Measurements from ENCODE around the gene PLCXD3.

Gene PLCXD3

DNA sequence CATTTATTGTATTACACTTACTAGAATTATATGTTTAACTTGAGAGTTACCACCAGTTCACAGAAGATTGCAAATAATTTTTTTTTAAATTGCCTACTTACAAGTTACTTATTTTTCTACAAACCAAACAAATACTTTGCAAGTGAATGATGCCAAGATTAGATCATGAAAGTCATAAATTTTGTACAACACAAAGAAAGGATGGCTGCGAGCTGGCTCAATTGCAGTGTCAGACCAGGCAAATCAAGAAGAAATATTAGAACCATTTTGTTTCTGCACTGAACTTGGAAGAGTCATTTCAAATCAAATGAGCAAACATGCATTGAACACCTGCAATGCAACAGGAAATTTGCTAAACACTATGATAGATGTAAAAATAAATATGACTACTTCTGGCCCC, 97.3 kb downstream of the PLCXD3 start:
- DNase-seq (ENCODE audit: low spot score) = no peak

DNA sequence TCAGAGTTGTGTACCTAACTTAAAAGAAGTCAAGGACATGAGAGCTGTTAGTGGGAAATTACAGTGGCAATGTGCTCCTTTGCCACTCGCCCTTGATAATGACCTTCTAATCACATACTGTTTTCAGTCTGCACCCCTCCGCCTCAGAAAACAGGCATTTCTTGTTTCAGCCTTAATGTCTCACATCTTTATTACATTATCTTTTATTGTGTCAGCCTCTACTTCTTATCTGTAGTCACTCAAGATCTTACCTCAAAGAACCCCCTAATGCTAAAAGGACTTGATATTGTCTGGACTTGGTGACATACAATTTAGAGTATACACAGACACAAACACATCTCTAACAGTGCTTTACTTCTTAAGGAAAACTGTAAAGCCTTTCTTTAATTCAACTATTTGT, 97.9 kb downstream of the PLCXD3 start:
- no peak for DNase-seq (ENCODE audit: low spot score)

DNA sequence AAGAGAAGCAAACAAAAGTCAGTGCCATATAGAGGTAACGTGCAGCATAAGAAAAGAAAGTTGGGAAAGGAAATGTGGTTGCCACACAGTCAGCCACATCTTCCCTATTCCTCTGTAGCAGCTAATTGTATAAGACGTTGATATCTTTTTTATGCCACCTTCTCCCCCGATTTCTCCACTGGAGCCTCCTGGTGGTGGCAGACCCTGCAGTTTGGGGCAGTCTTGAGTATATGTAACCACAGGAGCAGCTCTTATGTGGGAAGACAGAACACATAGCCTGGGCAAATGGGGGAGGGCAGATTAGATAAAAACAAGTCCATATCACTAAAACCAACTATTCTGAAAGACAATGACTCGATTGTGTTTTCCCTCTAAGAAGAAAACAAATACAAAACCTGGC, 99.7 kb downstream of the PLCXD3 start:
- DNase-seq (ENCODE audit: low spot score) = no peak

DNA sequence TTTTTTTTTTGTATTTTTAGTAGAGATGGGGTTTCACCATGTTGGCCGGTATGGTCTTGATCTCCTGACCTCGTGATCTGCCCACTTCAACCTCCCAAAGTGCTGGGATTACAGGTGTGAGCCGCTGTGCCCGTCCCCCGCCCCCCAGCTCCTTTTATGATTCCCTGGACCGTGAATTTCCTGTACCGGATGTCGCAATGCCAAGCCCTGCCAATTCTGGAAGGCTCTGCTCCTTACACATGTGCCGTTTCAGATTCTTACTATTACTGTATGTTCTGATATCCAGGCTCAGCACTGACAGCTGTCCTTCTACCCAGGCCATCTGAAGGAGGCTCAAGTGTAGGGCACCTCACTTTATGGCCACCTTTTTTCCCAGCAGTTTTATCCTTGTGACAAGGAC, 100.1 kb downstream of the PLCXD3 start:
- DNase-seq (ENCODE audit: low spot score) = no peak

DNA sequence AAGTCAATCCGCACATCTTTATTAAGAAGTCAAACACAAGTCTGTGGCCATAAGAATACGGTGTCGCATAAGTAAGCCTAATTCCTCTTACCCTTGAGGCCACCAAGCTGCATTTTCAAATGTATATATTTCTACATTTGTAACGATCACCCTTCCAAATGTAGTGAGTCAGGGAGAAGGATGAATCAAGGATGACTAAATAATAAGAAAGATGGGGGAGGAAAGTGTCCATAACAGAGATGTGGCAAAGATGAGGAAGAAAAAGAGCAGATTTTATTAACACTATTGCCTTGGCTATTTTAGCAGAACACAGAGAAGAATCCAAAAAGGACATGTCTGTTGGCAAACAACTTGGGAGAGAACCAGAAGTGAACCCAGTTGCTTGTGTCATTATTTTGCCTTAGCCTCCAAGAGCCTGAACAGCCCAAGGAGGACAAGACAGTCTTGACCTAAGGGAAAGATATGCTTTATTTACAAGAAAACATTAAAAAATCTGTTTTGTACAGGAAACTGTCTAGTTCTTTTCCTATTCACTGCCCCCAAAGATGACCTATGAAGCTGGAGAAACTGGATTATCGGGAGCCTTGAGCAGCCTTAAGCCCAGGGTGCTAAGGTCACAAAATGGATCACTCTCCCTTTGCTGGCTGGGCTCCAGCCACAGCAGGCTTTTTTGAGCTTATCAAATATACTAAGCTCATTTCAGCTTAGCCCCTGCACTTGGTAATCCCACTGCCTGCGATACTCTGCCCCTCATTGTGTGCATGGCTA, 101.5 kb downstream of the PLCXD3 start:
- no peak for DNase-seq (ENCODE audit: low spot score)

DNA sequence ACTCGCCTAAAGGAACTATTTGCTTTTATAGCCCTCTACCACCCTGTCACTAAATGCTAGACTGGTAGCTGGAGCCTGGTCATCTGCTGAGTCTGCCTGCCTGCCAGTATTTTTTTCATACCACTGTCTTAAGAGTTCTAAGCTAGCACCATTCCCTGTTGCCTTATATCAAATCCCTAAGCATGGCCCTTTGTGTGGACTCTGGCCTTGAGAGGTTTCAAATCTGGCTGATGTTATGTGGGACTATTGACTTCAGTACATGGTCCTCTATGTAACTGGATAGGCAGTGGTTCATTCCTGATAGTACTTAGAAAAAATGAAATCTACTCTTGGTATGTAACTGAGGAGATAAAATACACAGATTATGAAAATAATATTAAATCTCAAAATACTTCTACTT, 103.5 kb downstream of the PLCXD3 start:
- DNase-seq (ENCODE audit: low spot score) = no peak

DNA sequence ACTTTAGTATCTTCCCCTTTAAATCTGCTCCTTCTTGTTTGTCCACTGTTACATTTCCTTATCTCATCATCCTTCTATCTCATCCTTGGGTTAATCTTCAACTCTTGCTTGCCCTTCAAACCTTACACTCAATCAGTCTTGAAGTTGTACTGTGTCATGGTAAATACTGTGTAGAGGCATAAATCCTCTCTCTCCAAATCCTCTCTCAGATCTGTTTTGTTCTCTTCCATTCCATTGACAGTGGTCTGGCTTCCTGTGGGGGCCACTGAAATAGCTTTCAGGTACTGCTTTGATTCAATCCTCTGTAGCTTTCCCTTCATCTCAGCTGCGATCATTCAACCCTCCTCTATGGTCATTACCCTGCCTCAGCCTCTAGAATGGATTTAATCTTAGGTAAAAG, 104.0 kb downstream of the PLCXD3 start:
- no peak for DNase-seq (ENCODE audit: low spot score)

DNA sequence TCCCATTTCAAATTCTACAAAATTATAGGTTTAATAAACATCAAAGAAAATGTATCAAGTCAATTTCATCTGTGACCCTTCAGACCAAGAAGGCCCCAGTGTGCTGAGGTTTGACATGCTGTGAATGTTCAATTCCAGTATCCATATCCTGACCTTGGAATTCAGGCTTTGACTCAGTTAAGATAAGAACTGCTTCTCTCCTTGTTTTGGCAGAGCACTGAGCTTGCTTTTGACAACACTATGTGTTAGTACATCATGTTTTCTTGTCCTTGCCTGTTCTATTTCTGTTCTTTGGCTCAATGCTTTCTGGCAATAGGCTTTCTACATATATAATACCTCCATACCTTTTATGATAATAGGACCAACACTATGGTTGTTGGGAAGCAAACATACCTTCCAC, 105.6 kb downstream of the PLCXD3 start:
- no peak for DNase-seq (ENCODE audit: low spot score)

DNA sequence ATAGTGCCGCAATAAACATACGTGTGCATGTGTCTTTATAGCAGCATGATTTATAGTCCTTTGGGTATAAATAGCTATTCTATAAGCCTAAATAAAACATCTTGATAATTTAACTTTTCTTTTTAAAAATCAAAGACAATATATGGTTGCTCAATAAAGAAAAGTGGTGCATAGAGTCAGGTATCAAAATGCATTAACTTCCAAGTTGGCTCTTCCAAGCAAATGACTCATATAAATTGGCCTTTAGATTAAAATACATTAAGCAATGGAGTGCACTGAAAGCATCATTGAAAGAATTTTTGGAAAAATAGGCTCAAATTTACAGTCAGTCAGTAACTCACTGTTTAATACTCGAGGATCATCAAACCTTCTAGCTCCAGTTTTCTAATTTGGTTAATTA, 106.6 kb downstream of the PLCXD3 start:
- DNase-seq (ENCODE audit: low spot score) = no peak

DNA sequence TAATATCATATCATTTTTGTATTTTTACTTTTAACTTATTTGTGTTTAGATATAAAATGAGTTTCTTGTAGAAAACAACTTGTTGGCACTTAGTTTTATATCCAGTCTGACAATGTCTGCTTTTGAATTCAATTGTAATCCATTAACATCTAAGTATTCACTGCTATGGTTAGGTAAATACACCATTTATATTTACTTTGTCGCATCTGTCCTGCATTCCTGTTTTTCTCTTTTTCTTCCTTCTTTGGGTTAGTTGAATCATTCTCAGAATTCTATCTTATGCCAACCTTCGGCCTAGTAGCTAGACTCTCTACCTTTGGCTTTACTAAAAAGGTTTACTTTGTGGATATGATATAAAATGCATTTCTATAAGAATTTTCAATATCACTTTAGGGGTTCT, 107.6 kb downstream of the PLCXD3 start:
- DNase-seq (ENCODE audit: low spot score) = no peak

DNA sequence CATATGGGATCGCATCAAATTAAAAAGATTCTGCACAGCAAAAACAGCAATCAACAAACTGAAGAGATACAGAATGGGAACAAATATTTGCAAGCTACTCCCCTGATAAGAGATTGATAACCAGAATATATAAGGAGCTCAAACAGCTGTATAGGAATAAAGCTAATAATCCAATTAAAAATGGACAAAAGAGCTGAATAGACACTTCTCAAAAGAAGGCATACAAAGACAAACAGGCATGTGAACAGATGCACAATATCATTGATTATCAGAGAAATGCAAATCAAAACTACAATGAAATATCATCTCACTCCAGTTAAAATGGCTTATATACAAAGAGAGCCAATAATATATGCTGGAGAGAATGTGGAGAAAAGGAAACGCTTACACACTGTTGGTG, 110.6 kb downstream of the PLCXD3 start:
- DNase-seq (ENCODE audit: low spot score) = no peak

DNA sequence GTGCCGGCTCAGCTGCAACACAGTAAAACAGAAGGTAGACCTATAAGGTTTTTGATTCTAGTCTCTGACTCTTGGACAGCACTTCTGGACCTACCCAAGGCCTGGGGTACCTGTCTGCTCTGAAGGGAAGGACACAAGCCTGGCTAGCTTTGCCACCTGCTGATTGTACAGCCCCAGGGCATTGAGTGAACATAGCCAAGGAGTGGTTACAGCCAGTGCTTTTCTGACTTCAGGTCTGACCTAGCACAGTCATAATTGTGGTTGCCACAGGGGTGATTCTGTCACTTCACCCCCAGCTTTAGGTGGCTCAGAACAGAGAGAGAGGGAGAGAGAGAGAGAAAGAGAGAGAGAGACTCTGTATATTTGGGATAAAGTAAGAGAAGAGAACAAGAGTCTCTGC, 118.4 kb downstream of the PLCXD3 start:
- no peak for DNase-seq (ENCODE audit: low spot score)

DNA sequence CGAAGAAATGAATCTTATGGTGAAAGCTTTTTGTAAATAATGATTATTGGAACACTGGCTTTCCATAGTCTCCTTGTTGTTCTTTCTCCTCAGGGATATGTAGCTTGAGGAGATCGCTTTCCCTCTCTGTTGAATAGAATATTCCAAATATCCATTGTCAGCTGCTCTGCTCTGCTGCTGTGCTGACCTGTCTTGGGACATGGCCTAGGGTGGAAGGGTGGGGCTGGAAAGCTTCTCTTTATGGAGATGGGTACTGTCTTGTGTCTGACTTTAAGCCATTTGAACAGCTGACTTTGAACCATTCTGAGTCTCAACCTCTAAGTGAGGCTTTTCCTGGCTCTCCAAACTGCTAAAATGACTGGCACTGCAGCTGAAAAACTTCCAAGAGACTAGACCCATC, 135.8 kb downstream of the PLCXD3 start:
- no peak for DNase-seq (ENCODE audit: low spot score)

DNA sequence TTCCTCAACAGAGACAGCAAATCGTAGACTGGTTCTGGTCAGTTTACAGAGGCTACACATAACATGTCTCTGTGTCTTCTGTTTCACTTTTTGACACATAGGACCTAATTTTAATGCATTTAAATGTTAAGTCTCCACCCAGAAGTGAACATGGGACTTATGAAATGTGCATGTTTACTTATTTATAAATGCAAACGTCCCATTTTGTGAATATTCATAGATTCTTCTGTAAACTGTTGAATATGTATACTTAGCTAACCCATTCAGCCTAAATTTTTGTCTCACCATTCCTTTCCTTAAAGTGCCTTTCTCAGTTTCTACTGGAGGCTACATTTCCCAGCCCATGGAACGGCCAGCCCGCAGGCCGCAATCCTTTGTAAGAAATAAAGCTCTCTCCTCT, 137.2 kb downstream of the PLCXD3 start:
- no peak for DNase-seq (ENCODE audit: low spot score)

DNA sequence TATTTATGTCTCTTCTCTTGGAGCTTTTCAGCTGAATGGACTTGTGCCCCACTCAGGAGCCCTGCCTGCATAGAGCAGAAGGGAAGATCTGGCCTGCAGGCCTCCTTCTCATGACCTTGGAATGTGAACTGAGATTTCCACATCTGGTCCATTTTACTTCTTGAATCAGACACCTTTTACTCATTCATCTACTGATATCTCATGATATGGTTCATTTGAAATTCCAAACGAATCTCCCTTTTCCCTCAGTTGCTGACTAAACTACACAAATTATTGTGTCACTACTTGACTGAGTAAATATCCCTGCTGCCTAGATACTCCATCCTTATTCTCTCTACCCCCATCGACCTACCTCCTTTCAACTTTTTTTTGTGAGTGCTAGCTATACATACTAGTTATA, 138.7 kb downstream of the PLCXD3 start:
- peak; percentile 1 for DNase-seq (ENCODE audit: low spot score)

DNA sequence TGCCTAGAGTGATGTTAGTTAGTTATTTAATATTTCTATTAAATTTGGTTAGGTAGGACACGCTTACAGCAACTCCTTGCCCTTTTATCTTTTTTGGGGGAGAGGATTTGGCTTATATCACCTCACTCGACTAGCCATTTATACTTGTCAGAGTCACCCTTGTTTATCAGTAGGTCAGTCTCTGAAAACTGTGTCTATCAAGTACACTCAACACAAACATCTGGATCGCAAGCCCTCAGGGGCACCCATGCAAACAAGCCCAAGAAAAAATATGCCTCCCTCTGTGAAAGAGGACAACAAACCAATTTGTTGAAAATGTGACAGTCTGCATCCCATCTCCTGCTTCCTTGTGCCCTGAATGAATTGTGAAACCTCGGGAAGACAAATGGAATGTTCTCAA, 139.9 kb downstream of the PLCXD3 start:
- no peak for DNase-seq (ENCODE audit: low spot score)

DNA sequence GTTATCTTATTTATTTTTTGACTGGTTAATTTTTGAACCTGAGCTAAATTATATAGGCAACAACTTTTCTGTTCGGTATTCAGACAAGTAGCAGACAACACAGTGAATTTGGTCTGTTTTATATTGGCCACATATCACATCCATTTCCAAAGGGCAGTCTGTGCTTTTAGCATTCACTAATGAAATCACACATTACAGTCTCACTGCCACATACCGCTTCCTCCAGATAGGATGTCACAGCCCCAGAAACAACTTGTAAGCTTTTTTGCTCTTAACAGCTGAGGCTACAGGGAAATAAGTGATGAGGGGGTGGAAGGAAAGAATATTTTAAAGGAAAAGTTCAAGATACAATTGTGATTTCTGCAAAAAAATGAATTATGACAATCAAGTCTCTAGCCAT, 140.6 kb downstream of the PLCXD3 start:
- DNase-seq (ENCODE audit: low spot score) = no peak

DNA sequence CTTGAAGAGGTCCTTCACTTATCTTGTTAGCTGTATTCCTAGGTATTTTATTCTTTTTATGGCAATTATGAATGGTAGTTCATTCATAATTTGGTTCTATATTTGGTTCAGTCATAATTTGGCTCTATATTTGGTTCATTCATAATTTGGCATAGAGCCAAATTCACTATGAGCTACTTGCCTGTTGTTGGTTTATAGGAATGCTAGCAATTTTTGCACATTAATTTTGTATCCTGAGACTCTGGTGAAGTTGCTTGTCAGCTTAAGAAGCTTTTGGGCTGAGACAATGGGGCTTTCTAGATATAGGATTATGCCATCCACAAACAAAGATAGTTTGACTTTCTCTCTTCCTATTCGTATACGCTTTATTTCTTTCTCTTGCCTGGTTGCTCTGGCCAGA, 142.2 kb downstream of the PLCXD3 start:
- DNase-seq (ENCODE audit: low spot score) = no peak

DNA sequence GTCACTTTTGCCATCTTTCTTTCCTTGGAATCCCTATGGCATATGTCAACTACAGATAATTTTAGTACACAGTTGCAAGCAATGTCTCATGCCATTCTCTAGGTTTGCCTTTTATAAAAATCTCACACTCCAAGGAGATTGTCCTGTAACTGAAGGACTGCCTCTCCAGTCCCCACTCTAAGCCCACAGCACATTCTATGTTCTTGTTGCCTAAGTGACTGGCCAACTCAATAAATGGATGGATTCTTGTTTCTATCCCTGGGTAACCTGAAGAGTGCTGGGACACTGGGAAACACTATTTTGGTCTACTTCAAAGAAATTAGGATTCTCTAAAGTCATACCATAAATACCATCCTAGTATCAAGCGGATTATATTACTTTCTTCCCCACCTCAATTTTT, 145.0 kb downstream of the PLCXD3 start:
- no peak for DNase-seq (ENCODE audit: low spot score)

DNA sequence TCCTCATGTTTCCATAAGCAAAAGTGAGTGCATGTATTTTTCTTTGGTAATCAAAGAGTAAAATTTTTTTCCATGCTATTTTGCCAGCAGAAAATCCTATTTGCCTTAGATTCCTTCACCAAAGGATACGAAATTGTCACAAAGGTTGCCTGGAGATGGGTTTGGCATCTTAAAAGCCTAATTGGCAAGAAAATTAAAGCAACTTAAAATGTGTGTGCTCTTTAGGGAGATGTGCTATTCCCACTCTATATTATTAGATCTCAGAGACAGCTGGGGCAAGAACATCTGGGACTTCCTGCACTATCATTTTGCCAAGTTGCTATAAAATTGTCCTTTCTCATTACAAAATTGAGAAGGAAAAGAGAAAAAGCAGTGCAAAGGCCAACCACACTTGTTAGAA, 146.1 kb downstream of the PLCXD3 start:
- no peak for DNase-seq (ENCODE audit: low spot score)

DNA sequence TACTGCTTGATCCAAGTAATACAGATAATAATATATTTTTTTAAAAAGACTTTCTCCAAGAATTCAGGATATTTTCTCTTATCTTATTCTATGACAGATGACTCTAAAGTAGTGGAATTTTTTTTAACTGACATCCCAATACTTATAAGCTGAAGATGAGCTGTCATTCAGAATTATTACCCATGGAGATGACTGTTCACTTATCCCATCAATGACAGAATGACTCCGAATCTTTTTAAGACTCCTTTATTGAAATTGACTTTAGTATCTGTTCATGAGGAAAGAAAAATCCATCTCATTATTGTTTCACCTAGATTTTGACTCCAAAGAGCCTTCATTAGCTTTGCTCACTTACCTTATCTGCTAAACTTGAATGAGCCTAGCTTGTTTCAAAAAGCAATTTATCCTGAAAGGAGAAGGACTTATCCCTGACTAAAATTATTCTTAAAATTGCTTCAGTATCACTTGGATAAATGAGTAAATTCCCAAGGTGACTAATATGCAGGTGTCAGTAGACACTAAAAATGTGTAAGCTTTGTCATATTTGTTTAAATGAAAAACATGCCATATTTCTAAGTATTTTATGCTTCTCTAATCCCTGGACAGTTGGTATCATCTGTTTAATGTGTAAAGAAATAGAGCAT, 146.9 kb downstream of the PLCXD3 start:
- no peak for DNase-seq (ENCODE audit: low spot score)

DNA sequence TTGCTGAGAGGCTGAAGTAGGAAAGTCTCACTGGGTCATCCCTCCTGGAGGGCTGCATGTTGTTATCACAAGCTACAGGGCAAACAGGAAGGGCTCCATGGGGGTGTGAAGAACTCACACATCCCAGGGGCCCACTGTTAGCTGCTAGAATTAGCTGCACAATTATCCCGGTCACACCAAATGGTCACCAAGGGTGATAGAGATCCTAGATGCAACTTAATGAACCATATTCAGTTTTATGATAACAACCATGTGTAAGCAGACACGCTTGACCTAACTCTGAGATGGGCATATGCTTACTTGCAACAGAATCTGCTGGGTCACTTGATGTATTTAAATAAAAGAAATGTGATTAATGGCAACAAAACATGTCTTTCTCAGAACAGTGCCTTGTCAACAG, 153.6 kb downstream of the PLCXD3 start:
- DNase-seq (ENCODE audit: low spot score) = no peak

DNA sequence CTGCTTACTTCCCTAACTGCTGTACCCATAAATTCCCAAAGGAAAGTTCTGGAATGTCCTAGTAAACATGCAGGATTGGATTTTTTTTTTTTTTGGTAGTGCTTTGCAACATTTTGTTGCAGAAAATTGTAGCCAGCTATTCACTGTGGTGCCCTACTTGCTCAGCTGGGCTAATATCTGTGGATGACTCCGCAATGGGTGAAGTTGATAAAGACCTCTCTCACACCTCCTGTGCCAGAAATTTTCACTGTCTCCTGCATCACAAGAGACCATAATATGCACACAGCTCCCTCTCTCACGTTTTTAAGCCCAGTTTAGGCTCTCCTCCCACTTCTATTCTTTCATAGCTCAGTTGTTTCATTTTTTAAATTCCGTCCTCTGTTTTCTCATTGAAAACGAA, 160.6 kb downstream of the PLCXD3 start:
- no peak for DNase-seq (ENCODE audit: low spot score)

DNA sequence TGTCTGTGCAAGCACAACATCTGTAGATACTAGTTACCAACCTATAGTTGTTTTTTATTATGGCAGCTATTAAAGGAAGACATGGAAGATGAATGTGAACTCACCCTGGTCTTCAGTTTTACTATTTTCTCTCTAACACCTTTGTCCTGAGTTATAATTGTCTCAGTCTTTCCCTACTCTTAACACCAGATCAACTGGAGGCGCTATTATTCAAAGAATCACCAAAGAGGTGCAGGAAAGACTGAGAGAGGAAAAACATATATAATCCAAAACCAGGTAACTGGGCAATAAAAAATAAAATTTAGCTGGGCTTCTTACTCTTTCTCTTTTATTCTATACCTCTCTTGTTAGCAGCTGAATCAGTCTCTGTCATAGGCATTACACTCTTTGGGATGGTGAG, 162.8 kb downstream of the PLCXD3 start:
- no peak for DNase-seq (ENCODE audit: low spot score)
